COLO829 (cell line): Measurements from ENCODE around the gene SV2C.
"Not testable (repeated sequence)": the region's sequence is repeated elsewhere in the genome, so short reads cannot be mapped to it uniquely, and the experiment has no call there.

Experiments
- DNase-seq: peaks from one replicate; pipeline ENCODE4 v3.0.0; 2012; ENCODE audit warnings: low spot score

Gene SV2C

DNA sequence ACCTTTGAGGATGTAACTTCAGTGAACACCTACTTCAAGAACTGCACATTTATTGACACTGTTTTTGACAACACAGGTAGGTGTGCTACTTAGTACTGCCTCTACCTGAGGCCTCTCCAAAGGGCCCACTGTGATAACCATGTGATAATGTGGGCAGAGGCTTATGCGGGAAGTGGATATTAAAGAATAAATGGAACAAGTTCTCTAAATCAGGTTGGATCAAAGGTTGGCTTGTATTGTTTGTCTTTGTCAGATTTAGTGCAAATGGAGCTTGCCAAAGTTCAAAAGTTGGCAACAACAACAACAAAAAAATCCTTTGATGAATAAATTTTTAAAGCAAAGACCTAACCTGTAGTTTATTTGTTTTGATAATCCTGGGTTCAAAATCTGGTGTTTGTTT lies 215.7 kb downstream of the SV2C start:
- DNase-seq, result no peak

DNA sequence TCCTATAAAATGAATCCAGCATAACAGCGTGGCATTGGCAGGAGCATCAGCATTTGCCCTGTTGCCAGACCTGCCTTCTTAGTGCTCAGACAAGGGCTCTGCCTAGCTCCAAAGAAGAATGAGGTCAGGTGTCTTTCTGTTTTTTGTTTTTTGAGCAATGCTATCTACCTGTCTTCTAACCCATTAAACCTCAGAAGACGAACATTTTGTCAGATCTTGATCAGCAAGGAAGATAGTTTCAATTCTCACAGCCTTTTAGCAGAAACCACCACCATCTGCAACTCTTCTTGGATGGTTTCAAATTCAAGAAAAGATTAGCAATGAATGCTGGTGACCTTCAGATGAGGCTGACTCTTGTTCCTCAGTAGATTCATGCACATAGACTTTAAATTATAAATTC lies 216.4 kb downstream of the SV2C start:
- no peak for DNase-seq

DNA sequence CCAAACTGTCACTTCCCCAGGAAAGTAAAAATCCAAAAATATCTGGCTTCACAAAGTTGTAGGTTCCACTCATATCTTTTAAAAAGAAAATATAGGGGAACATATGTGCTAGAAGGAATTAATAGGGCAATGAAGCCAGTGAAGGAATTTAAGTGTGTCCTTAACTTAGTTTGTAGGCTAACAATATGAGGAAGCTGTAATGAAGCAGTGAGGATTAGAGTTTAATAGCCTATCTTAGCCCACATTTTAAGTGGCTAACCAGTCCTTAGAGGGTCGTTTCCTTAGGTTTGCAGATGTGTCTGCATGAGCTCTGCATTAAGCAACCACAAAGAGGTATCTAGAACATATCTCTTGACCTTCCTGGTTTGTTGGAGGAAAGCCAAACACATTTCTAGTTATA lies 218.7 kb downstream of the SV2C start:
- DNase-seq, result not testable (repeated sequence)

DNA sequence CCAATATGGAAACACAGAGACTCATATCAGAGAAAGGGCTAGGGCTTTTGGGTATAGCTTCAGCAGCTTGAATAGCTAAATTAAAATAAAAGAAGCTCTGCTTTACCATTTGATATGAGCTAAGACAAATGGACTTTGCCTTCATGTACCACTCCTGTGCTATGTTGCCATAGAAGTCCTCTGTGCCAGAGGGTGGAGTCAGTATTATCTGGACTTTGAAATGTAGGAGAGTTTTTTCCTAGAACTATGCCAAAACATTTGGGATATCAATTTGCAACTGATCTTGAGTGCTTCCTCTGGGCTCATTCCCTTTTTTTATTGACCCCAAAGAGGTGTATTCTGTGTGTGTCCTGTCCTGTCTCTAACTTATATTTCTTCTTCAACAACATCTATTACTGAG lies 219.5 kb downstream of the SV2C start:
- not testable (repeated sequence) for DNase-seq

DNA sequence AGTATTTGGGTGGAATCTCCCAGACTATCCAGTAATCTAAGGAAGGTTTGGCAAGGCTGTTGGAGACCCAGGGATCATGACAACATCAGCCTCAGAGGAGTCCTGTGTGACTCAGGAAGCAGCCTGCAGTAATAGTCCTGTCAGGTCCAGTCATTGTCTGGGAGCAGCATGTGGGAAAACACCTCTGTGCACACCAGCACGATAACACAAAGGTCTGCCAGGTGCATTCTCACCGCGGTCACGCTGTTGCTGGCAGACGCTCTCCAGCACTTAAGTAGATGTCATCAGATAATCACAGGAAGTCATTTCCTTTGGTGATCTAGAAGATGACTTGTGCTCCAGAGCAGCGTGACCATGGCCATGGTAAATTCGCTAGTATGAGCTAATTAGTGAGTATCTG lies 220.7 kb downstream of the SV2C start:
- no peak for DNase-seq

DNA sequence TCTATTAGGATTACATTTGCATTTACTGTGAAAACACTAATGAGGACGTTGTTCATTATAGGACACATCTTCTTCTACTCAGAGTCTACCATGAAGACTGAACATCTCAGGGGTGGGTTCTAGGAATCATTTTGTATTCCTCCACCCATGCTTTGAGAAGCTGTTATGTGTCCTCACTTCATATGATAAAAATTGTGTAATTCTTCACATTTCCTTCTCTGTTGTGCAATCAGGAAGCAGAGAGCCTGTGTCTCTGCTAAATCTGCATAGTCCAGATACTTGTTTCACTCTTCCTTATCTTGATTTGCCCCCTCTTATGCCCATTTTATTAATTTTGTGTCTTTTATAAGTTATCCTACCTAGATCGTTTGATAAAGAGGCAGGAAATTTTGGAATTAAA lies 222.1 kb downstream of the SV2C start:
- DNase-seq, result no peak

DNA sequence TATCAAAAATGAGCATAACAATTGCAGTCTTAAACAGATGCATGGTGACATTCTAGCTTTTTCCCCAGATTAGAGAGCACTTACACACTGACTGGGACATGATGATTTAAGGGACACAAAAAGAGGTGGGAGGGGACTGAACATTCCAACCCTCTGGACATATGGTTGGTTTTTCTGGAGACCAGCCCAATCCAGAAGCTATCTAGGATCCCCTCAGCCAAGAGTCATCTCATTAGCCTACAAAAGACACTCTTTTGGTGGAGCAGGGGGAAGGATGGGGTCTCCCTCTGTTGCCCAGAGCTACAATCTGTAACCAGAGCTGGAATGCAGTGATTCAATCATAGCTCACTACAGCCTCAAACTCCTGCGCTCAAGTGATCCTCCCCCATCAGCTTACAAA lies 222.6 kb downstream of the SV2C start:
- DNase-seq, result no peak

DNA sequence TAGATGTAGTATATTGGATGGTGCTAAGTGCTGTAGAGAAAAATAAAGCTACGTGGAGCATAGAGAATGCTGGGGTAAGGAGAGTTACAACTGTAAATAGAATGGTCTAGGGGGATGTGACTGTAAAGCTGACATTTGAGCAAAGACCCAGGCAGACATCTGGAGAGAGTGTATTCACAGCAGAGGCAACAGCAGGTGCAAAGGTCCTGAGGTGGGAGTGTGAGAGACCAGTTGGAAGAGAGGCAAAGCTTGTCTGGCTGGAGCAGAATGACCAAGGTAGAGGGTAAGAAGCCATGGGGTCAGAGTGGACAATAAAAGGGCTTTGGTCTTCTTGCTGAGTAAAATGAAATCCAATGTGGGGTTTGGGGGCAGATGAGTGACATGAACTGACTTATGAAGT lies 227.0 kb downstream of the SV2C start:
- DNase-seq, result no peak

DNA sequence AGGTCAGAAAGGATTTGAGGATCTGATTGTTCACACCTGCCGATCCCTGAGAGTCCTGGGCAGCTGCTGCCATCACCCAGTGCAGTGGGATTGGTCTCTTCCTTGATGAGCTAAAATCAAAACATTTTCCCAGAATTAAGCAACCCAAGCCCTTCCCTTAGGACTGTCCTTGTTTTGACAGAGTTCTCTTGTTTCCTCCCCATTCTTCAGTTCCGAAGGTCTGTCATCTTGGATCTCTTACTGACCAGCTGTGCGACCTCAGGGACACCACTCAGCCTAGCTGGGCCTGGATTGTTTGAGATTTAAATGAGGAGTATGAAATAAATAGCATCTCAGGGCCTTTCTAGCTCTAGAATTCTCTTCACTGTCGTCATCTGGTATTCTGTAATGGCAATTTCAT lies 229.6 kb downstream of the SV2C start:
- DNase-seq, result no peak

DNA sequence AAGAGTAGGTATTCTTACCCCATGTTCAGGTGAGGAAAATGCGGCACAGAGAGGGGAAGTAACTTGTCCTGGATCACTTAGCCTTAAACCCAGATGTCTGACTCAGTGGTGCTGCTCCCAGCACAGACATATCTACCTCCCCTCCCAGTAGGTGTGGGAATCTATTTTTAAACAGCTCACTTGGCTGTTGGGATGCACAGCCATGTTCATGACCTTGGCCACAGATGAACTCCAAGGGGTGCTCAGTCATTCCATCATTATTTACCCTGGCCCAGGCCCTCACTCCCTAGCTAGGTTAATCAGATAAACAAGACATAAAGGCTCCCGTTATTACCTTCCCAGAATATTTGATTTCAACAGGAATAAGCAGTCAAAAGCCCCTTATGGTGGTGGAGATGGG lies 231.5 kb downstream of the SV2C start:
- no peak for DNase-seq

DNA sequence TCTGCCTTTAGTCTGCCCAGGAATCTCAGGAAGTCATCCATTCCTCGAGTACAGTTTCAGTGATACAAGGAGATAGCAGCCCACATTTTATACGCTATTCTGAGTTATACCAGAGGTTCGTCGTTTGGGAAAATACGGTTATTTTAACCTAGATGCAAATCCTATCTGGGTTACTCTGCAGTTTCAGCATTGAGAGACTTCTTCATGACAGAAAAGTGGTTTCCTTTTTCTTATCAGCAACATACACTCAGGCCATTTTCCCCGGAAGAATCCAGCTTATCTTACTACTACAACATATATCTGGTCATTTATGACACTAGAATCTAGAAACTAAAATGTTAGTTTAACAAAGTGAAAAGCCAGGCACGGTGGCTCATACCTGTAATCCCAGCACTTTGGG lies 236.5 kb downstream of the SV2C start:
- no peak for DNase-seq

DNA sequence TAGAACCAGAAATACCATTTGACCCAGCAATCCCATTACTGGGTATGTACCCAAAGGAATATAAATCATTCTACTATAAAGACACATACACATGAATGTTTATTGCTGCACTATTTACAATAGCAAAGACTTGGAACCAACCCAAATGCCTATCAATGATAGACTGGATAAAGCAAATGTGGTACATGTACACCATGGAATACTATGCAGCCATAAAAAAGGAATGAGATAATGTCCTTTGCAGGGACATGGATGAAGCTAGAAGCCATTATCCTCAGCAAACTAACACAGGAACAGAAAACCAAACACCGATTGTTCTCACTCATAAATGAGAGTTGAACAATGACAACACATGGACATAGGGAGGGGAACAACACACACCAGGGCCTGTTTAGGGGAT lies 240.3 kb downstream of the SV2C start:
- DNase-seq, result not testable (repeated sequence)

DNA sequence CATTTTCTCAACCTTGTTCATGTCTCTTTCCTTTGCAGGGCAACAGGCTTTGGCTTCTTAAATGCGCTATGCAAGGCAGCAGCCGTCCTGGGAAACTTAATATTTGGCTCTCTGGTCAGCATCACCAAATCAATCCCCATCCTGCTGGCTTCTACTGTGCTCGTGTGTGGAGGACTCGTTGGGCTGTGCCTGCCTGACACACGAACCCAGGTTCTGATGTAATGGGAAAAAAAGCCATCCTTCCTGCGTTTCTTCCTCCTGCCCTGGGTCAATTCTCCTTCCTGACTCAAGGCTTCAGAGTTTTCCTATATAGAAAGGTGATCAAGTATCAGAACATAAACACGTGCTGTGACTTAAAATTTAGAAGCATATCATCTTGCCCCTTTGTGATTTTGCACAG lies 242.1 kb downstream of the SV2C start:
- no peak for DNase-seq

DNA sequence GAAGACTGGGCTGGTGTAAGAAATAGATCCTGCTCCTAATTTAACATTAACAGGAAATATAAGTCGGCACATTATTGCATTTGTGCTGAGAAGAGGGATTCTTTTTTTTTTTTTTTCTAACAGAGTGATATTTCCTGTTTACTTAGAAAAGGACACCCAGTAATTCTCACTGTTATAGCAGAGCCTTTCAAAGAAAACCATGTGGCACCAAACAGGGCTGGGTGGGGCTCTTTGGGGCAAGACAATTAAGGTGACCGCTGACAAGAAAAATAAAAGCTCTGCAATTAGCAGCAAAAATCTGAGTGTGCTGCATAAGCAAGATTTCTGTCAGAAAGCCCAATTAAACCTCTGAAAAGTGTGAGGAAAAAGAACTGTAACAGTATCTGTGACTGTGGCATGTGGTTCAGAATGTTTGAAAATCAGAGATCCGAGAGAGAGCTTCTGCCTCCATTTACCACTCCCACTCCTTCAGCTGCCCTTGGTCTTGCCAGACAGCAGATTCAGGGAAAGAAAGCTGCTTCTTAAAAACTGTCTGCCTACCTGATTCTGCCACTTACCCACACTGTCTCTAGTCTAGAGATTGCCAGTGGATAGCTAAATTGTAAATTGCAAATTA lies 242.8 kb downstream of the SV2C start:
- DNase-seq, result no peak

DNA sequence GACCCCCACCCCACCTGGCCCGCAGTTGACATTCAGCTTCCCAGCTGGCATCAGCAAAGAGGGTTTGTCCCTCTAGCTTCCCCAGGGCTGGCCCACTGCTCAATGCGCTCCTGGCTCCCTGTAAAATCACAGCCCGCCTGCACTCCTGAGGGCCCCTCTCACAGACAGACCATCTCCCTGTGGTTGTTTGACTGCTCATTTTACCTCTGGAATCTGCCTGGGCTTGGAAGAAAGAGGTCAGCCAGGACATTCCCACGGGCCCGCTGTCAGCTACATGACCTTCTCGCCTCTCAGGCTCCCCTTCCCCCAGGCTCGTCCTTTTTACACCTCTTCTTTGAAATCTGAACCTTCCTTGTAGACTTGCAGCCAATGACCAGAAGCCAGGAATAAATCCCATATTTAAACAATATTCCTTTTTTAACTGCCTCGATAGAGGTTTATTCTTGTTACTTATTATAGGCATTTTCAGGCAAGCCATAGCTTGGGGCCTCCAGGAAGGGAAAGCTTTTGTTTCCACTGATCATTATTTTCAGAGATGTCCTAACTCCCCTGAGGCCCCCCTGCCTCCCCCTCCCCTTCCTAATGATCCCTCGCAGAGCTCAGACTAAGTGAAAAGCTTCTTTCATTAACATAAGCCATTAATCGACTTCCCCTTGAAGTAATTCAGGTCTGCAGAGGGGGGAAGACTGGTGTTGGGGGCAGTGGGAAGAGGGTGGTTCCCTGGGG lies 243.6 kb downstream of the SV2C start:
- peak; percentile 6 for DNase-seq

DNA sequence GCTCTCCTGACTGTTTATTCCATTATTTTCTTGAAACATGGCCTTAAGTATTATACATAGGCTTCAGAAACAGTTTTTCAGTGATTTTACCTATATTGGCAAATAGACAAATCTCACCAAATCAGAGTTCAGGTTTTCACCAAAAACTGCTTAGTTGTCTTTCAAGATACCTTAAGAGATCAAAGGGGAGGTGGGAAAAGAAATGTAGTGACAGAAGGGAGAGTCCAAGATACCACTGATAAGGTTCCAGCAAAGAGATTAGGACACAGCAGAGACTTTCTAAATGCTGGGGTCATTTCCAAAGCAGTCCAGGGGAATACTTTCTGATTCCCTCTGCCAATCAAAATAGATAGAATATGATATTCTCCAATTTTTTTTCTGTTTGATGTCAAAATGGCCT lies 246.2 kb downstream of the SV2C start:
- DNase-seq, result no peak

DNA sequence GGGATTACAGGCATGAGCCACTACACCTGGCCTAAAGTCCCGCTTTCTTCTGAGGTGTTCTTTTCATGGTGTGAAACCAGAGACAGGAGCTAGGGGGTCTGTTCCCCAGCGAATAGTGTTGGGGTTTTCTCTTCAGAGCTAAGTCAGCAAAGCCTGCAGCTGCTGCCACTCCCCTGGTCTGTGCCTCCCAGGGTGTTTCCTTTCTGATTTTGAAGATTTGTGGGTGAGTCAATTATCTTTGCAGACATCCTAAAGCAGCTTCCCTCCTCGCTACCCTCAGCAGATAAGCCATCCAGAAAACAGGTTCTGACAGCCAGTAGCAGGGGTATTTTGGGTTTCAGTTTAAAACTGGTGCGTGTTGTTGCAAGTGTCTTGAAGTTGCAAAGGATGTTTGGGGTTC lies 247.9 kb downstream of the SV2C start:
- DNase-seq, result no peak

DNA sequence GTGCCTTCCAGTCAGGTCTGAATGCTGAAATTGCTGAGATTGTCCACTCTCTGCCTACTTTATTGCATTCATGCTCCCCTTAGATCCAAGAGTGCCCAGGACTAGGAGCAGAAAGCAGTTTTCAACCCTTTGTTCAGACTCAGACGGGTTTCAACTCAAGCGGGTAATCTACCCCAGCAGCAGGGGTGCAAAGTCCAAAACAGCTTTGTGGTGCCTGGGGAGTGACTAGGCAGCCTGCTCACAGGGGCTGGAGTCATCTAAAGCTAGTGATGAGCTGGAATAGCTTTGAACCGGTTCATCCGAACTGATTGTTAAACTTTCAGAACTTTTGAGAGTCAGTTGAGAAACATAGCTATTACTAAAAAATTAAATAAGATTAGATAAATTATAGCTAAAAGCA lies 248.9 kb downstream of the SV2C start:
- DNase-seq, result no peak

DNA sequence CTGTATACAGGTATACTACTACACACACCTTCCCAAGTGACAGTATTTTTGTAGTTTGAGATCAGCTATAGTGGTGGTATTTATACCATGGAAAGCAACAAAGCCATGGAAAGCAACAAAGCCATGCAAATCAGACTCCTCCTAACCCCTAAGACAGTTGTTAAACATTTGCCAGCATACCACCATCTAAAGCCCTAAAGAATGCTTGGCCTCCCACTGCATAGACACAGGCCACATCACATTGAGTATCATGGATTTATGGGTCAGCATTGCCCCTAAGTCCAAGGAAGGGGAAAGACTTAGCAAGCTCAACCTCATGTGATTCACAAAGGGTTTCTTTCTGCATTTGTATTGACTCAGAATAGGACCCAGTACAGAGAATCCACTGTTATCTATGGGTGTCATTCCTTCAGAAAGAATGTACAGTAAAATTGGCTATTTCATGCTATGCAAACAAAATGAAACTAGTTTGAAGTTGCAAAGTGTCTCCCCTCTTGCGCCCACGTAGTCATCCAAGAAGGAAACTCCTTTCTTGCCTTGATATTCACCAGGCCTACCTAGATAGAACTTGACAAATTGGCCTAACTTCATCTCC lies 249.5 kb downstream of the SV2C start:
- peak; percentile 57 for DNase-seq

DNA sequence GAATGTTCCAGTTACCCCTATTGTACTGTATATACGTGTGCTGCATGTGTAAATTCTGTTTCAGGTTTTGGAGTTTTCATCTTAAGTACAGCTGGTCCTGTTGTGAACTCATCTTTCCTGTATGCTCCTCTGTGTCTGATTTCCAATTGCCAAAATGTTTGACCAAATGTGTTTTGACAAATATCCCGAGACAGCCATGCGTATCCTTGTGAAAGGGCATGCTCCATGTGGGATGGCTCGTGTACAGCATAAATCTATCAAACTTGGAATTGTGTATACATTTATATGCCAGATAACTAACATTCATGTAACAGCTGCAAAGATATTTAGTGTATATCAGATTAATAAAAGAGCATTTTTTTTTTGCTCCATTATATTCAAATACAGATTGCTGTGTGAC lies 250.4 kb downstream of the SV2C start:
- DNase-seq, result no peak

DNA sequence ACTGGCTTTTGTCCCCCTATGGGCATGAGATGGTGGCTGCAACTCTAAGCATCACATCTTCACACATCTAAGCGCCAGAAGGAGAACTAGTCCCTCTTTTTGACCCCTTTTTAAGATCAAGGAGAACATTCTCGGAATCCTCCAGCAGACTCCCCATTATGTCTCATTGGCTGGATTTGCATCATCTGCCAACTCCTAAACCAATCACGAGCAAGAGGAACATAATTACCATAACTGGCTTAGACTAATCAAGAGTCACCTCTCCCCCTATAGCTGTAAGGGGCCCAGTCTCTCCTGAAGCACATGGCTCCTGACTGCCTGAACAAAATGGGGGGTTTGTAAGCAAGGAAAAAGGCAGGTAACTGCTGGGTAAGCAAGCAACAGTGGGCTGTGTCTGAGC lies 251.4 kb downstream of the SV2C start:
- DNase-seq, result no peak

DNA sequence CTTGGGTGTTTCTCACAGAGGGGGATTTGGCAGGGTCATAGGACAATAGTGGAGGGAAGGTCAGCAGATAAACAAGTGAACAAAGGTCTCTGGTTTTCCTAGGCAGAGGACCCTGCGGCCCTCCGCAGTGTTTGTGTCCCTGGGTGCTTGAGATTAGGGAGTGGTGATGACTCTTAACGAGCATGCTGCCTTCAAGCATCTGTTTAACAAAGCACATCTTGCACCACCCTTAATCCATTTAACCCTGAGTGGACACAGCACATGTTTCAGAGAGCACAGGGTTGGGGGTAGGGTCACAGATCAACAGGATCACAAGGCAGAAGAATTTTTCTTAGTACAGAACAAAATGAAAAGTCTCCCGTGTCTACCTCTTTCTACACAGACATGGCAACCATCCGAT lies 252.3 kb downstream of the SV2C start:
- DNase-seq, result not testable (repeated sequence)

DNA sequence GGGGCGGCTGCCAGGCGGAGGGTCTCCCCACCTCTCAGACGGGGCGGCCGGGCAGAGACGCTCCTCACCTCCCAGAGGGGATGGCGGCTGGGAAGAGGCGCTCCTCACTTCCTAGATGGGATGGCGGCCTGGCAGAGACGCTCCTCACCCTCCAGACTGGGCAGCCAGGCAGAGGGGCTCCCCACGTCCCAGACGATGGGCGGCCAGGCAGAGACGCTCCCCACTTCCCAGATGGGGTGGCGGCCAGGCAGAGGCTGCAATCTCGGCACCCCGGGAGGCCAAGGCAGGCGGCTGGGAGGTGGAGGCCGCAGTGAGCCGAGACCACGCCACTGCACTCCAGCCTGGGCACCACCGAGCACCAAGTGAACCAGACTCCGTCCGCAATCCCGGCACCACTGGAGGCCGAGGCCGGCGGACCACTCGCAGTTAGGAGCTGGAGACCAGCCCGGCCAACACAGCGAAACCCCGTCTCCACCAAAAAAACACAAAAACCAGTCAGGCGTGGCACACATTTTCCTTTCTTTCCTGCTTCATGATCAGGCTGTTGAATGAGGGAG lies 253.1 kb downstream of the SV2C start:
- not testable (repeated sequence) for DNase-seq
